ENCODE data around the gene GZMB. TPM values are rescaled to one million over a fixed set of nuclear protein-coding genes. Genes with fewer than 3 reads are reported as not detected.

Gene GZMB
- total RNA-seq, 1 experiment from 2014 or later = 0.74 TPM

DNA sequence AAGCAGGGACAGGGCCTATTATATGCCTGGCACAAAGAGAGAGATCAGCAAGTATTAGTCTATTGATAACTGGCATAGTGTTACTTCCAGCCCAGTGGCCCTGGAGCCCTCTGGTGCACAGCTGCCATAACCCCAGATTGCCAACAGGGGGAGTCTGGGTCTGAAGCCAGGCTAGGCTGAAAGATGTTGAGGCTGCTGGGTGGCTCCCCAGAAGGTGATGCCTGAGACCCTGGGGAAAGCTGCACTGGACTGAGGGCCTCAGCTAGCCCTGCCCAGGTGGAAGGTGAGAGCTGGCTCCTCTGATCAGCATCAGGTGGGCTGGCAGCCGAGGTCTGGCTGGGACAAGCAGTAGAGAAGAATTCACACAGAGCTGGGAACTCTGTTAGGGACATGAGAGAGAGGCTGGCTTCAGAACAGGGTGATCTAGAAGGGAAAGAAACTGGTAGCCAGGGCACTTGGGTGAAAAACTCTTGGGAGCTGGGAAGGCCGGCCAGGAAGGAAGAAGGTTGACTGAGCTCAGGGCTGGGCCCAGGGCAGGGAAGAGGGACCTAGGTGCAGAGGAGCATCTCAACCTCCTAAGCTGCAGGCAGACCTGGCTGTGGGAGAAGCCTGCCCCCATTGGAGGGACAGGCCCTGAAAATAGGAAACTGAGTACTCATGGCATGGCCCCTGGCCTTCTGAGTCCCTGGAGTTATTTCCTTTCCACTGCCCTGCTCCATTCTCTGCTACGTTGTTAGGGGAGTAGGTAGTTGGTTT is 28.4 kb downstream of the GZMB start:
- no TSS peak for BruUV-seq (replicated peaks)
- DNase-seq (ENCODE audit: low read depth, low spot score) (peak; percentile 10), ATAC-seq (peak; percentile 96)
- no peaks in the 10 kb centered on the region for H3K79me2 ChIP-seq (ENCODE audit: insufficient read depth, low read length)
- CTCF ChIA-PET = interaction anchor here (1.1 kb wide), 1 partner anchor 9 kb away, joined by 4 read pairs; no protein-coding TSS in a partner anchor
- H4K20me1 ChIP-seq (ENCODE audit: insufficient read depth) = no peaks in the 10 kb centered on the region
- no peaks in the 10 kb centered on the region for H3K4me1 ChIP-seq (ENCODE audit: control insufficient read depth in 1 of 2, insufficient read depth in 2 of 2, low read length in 2 of 2)
- no peak overlapping the region for H3K4me2 ChIP-seq (ENCODE audit: low read length)
- H3K9ac ChIP-seq (ENCODE audit: low read length) = no peak overlapping the region
- RAD21 ChIA-PET (ENCODE audit: low non-redundant PET in 1 of 2, low total read pairs in 2 of 2, uncharacterized antibody in 2 of 2, unreplicated experiment in 2 of 2) = no interaction called here
- no peaks in the 10 kb centered on the region for H3K27me3 ChIP-seq (ENCODE audit: insufficient read depth, low read length)
- no peaks in the 10 kb centered on the region for H3K9me2 ChIP-seq (ENCODE audit: insufficient read depth)
- POLR2A ChIA-PET = no interaction called here
- H3K27ac ChIP-seq (ENCODE audit: low read depth, low read length) = no peak overlapping the region
- no peak overlapping the region for H2AFZ ChIP-seq (ENCODE audit: low read depth, low read length, poor library complexity, severe bottlenecking)
- H3K4me3 ChIP-seq (replicated peaks in 1 of 2; ENCODE audit: low read depth in 1 of 2, low read length in 2 of 2) = no peak overlapping the region
- intact Hi-C loops (cut with micrococcal nuclease) = no loop called here
- TF ChIP-seq CBX3 (IDR thresholded peaks at IDR 0.05; ENCODE audit: low read depth) (no peak), ZNF274 (IDR thresholded peaks at IDR 0.05; ENCODE audit: low read depth, low read length) (no peak), RAD21 (IDR thresholded peaks at IDR 0.05; ENCODE audit: low read depth) (peak; percentile 8; the same call in 1 of the 2 replicates), YY1 (IDR thresholded peaks at IDR 0.05; ENCODE audit: extremely low read depth, insufficient replicate concordance, low read depth, low read length) (no peak), POLR2A (IDR thresholded peaks at IDR 0.05; ENCODE audit: borderline replicate concordance, extremely low read depth, insufficient read depth, insufficient read length) (no peak), EZH2 (IDR thresholded peaks at IDR 0.05) (no peak), ELF1 (IDR thresholded peaks at IDR 0.05; ENCODE audit: borderline replicate concordance, low read depth) (no peak)
- TF ChIP-seq, protein P1, sequence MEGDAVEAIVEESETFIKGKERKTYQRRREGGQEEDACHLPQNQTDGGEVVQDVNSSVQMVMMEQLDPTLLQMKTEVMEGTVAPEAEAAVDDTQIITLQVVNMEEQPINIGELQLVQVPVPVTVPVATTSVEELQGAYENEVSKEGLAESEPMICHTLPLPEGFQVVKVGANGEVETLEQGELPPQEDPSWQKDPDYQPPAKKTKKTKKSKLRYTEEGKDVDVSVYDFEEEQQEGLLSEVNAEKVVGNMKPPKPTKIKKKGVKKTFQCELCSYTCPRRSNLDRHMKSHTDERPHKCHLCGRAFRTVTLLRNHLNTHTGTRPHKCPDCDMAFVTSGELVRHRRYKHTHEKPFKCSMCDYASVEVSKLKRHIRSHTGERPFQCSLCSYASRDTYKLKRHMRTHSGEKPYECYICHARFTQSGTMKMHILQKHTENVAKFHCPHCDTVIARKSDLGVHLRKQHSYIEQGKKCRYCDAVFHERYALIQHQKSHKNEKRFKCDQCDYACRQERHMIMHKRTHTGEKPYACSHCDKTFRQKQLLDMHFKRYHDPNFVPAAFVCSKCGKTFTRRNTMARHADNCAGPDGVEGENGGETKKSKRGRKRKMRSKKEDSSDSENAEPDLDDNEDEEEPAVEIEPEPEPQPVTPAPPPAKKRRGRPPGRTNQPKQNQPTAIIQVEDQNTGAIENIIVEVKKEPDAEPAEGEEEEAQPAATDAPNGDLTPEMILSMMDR (IDR thresholded peaks at IDR 0.05 in 2 of 3, conservative IDR thresholded peaks at IDR 0.05 in 1 of 3; ENCODE audit: borderline replicate concordance in 1 of 3, insufficient read depth in 1 of 3, low read depth in 2 of 3, low read length in 2 of 3) = peak; percentile 27 to 93 (median 79); a peak in 4 of 6 replicates
- H3K9me3 ChIP-seq (ENCODE audit: control insufficient read depth in 1 of 2, insufficient read depth in 1 of 2, low read depth in 1 of 2, low read length in 2 of 2) = no peaks in the 10 kb centered on the region
- H3K36me3 ChIP-seq (ENCODE audit: control insufficient read depth in 1 of 2, insufficient read depth in 2 of 2, low read length in 2 of 2) = no peaks in the 10 kb centered on the region

Data from HCT116 (cell line).